KOPT-K1 (cell line): Measurements from ENCODE around the gene SMIM24.

Experiments used
- H3K27ac ChIP-seq: fragments of 200-600 bp; sonication (generic); 2 replicates; pipeline ENCODE4 v1.5.1; 2016; ENCODE audit warnings: antibody characterized with exemption, mild to moderate bottlenecking, low read depth, low read length; ENCODE audit not compliant: poor library complexity, severe bottlenecking
- H3K36me3 ChIP-seq: fragments of 200-600 bp; sonication (generic); 2 replicates; pipeline ENCODE4 v1.5.1; 2017; ENCODE audit warnings: antibody characterized with exemption, mild to moderate bottlenecking, low read length, moderate library complexity; ENCODE audit not compliant: insufficient read depth
- H3K9me3 ChIP-seq: fragments of 200-600 bp; sonication (generic); 2 replicates; pipeline ENCODE4 v1.5.1; 2017; ENCODE audit warnings: antibody characterized with exemption, low read length, mild to moderate bottlenecking; ENCODE audit not compliant: insufficient read depth, poor library complexity, severe bottlenecking

The SMIM24 gene

DNA sequence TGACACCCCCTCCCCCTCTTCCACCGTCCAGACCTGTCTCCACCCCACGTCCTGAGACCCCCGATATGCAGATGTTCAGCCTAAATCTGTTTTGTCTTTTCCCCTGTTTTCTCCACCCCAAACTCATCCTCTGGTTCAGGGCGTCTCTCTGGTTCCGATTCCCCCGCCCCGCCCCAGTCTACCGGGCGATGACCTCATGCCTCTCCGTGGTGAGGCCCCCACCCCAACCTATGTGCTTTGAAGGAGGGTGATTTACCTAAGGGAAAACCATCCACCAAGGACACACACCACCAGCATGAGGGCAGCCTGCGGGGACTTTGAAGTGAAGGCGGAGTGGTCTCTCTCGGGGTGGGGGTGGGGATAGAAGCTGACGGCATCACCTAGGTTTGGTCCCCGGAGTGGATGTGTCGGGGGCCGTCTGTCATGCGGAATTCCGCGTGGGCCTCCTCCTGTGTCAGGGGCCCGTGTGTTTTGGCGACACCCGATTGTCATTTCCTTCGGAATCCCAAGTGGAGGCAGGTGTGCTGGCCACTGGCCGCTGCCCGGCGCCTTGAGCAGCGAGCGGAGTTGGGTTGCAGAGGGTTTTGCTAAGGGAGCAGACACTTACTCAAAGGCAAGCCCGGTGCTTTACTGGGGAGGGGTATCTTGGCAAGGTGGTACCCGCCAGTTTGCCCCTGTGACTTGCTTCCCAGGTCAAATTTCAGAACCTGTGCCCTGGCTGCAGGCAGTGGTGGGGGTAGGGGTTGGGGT, 27.2 kb upstream of the SMIM24 start:
- Histone ChIP-seq H3K9me3 (no peaks in the 10 kb centered on the region), H3K36me3 (peaks cover 51% of the 10 kb centered on the region), H3K27ac (peak overlapping the region; percentile 83)

GRCh38 chr19:3506384-3507340, 26.3 kb upstream of the SMIM24 start:
- Histone ChIP-seq H3K36me3 (peaks cover 42% of the 10 kb centered on the region), H3K27ac (peak overlapping the region; percentile 83), H3K9me3 (no peaks in the 10 kb centered on the region)

DNA sequence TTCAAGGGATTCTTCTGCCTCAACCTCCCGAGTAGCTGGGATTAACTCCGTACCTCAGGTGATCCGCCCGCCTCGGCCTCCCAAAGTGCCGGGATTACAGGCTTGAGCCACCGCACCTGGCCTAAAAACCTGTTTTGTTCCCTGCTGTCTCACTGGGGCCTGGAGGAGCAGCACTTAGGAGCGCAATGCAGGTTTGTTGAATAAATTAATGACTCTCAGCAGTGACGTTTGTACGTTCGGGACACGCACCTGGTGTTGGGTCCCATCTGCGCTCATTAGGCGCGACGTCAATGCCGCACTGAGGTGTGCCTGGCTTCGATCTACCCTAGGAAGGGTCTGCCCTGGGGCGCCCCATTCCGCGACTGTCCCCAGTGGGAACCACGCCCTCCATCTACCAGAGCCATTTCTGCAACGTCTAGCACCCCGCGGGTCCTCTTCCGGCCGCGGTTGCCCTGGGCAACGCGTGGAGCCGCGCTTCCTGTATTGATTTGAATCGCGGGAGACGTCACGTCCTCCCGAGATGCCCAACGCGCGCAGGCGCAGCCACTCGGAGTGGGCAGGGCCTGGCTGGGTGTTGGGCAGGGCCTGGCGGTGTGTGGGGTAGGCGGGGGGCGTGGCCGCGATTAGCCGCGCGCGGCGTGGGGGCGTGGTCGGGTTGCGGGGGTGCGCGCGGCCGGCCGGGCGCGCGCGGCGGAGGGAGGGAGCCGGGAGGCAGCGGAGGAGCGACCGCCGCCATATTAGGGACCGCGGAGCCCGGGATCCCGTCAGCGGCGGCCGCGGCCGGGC, 25.5 kb upstream of the SMIM24 start, which contains the start of gene FZR1:
TSS of gene FZR1 (plus strand) at position 714 of the 786 bp plus-strand sequence. CDS start 16,679 bp downstream, outside the sequence.
- H3K36me3 ChIP-seq: peaks cover 34% of the 10 kb centered on the region

GRCh38 chr19:3504735-3505134, 24.4 kb upstream of the SMIM24 start:
- H3K9me3 ChIP-seq: no peaks in the 10 kb centered on the region
- H3K27ac ChIP-seq: peak overlapping the region; percentile 83
- H3K36me3 ChIP-seq: peaks cover 23% of the 10 kb centered on the region

More for the DNA sequence above, 25.5 kb upstream of the SMIM24 start, which contains the start of gene FZR1:
- no peaks in the 10 kb centered on the region for H3K9me3 ChIP-seq
- H3K27ac ChIP-seq: peak within 1 kb of the TSS; percentile 83

DNA sequence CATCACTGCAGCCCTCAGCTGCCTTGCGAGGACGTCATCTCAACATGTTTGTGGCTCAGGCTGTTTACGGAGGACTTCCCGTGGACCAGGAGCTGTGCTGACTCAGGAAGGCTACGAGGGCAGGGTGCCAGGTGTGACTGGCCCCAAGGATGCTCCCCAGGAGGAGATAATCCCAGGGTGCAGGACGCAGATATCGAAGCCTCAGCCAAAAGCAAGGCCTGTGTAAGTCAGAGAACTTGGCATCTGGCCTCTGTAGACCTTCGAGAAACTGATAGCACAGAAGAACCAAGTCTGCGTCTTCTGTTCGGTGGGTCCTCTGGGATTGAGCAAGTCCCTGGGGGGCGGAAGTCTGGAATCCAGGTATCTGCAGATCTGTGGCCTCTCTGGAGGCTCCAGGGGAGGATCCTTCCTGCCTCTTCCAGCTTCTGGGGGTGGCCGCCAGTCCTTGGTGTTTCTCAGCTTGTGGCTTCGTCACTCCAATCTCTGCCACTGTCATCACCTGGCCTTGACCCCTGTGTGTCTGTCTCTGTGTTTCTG, 22.8 kb upstream of the SMIM24 start:
- Histone ChIP-seq H3K27ac (no peak overlapping the region), H3K36me3 (peaks cover 7% of the 10 kb centered on the region), H3K9me3 (no peaks in the 10 kb centered on the region)

DNA sequence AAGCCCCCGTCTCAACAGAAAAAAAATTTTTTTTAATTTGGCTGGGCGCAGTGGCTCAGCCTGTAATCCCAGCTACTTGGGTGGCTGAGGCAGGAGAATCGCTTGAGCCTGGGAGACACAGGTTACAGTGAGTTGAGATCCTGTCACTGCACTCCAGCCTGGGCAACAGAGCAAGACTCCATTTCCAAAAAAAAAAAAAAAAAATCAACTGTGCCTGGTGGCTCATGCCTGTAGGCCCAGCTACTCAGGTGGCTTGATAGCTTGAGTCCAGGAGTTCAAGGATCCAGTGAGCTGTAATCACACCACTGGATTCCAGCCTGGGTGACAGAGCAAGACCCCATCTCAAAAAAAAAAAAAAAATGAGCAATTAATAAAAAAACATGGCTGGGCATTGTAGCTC, 21.5 kb upstream of the SMIM24 start:
- no peaks in the 10 kb centered on the region for H3K9me3 ChIP-seq
- no peak overlapping the region for H3K27ac ChIP-seq
- H3K36me3 ChIP-seq: no peaks in the 10 kb centered on the region; the same call in 1 of the 2 replicates

GRCh38 chr19:3500429-3501101, 20.2 kb upstream of the SMIM24 start, which contains the start of gene DOHH:
TSS of gene DOHH (minus strand) at chr19:3500674. CDS start at chr19:3496814, 3,860 bp downstream.
- Histone ChIP-seq H3K27ac (peak within 1 kb of the TSS; percentile 96), H3K9me3 (no peaks in the 10 kb centered on the region), H3K36me3 (peaks cover 10% of the 10 kb centered on the region)

DNA sequence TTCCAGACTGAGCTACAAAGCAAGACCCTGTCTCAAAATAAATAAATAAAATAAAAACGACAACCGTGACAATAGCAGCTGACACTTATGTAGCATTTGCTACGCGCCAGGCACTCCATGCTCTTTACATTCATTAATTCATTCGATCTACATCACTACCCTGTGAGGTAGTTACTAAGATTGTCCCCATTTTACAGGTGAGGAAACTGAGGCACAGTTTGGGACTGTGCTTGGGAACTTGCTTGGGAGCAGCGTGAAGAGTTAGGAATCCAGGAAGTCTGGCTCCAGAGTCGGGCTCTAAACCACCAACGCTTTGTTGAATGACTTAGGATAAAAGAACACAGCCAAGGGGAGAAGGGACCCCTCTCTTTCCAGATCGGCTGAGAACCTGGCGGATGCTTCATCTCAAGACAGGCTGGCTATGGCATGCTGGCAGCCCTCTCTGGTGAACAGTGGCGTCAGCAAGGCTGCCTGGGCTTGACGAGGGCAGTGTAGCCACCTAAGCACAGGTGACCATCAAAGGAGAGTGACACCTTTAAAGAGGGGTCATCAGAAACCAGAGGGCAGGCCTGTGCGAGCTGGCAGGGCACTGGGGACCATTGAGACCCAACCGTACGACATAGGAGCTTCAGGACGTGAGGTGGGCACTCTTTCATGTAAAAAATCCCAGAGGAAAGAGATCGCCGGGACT, 19.6 kb upstream of the SMIM24 start:
- no peaks in the 10 kb centered on the region for H3K9me3 ChIP-seq
- H3K27ac ChIP-seq: peak overlapping the region; percentile 96
- peaks cover 15% of the 10 kb centered on the region for H3K36me3 ChIP-seq

DNA sequence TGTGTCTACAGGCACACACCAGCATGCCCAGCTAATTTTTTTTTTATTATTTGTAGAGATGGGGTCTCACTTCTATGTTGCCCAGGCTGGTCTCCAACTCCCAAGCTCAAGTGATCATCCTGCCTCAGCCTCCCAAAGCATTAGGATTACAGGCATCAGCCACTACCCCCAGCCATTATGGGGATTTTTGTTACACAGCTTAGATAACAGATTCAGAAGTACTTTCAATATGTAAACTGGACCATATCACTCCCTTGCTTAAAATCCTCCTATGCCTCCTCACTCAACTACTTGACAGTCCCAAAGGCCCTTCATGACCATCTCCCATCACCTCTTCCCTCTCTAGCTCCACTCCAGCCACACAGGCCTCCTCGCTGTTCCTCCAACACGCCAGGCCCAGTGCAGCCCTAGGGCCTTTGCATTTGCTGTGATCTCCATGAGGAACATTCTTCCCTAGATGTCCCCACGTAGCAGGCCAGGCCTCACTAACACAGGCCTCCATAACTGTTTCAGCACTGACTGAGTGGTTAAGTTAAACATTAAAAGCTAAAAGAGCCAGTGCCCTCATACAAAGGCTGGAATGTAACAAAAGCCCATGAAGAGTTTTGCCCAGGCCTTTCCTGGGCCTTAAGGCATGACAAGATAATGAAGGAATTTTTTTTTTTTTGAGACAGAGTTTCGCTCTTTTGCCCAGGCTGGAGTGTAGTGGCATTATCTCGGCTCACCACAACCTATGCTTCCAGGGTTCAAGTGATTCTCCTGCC, 17.6 kb upstream of the SMIM24 start:
- H3K27ac ChIP-seq: no peak overlapping the region
- H3K9me3 ChIP-seq: no peaks in the 10 kb centered on the region
- H3K36me3 ChIP-seq: peaks cover 17% of the 10 kb centered on the region

DNA sequence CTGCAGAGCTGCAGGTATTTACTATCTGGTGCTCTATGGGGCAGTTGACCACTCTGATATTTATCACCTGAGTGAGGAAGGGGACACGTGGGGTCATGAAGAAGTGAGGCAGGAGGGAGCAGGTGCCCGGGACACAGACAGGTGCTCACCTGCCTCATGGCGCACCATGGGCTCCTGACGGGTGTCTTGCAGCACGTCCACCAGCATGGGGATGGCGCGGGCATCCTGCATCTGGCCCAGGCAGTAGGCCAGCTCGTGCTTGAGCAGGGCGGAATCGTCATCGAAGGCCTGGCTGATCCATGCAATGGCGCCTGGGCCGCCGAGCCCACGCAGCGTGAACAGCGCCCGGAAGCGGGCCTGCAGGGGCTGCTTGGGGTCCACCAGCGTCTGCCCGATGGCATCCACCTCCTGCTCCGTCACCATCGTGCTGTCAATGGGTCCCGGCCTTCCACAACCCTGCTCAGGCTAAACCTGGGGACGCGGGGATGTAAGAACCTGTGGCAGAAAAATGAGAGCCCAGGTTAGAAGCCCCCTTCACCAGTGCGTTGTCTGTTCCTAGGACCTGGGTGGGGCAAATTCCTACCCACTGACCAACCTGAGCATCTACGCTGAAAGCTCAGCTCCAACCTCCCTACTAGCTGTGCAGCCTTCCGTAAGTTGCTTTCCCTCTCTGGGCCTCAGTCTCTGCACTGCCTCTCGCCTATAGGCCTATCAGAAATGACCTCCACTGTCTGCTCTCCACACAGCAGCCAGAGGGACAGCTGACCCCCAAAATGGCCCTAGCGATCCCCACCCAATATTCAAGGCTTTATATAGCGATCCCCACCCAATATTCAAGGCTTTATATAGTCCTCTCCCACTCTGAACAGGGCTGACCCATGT, 16.3 kb upstream of the SMIM24 start:
- no peak overlapping the region for H3K27ac ChIP-seq
- no peaks in the 10 kb centered on the region for H3K9me3 ChIP-seq
- peaks cover 30% of the 10 kb centered on the region for H3K36me3 ChIP-seq

GRCh38 chr19:3494559-3494958, 14.2 kb upstream of the SMIM24 start:
- Histone ChIP-seq H3K36me3 (peaks cover 46% of the 10 kb centered on the region), H3K9me3 (no peaks in the 10 kb centered on the region), H3K27ac (peak overlapping the region; percentile 96)

DNA sequence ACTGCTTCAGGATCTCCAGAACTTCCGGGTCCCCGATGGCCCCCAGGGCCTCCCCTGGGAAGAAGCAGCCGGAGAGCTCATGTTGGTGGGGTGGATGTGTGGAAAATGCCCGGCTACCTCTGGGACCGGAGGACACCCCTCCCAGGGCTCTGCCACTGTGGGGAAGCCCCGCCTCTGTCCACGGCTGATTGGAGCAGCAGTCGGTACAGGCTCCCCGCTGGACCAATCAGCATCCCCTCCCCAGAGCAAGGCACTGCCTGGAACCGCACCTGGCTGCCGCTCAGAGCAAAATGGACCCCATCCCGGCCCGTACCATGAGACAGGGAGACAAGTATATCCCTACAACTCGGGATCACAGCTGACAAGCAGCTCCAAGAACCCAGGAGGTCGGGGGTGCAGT, 13.7 kb upstream of the SMIM24 start:
- Histone ChIP-seq H3K36me3 (peaks cover 46% of the 10 kb centered on the region), H3K27ac (peak overlapping the region; percentile 96), H3K9me3 (no peaks in the 10 kb centered on the region)
